ENCODE results near the gene MOGAT1. TPM values are rescaled to one million over a fixed set of nuclear protein-coding genes. Genes with fewer than 3 reads are reported as not detected.

Gene MOGAT1
- total and polyA plus RNA-seq, 2 of the 13 experiments (the other 11 are each of a cell fraction or from before 2014, with no cell fraction given), result 0.98 to 4.3 TPM

GRCh38 chr2:222711315-222711940 lies 40.0 kb downstream of the MOGAT1 start (continued):
- TF ChIP-seq ZNF816 (CRISPR knock-in tag; IDR thresholded peaks at IDR 0.05; ENCODE audit: borderline replicate concordance) (0 out of 2 replicates have a peak, but pooled peaks have one; percentile 17), ZNF501 (CRISPR knock-in tag; IDR thresholded peaks at IDR 0.05) (peak; percentile 30; the same call in 1 of the 2 replicates)

- H3K9ac ChIP-seq (ENCODE audit: insufficient read depth, low read depth, low read length), result no peak overlapping the region
- FAIRE-seq (no peak), DNase-seq (ENCODE audit: low spot score) (no peak), ATAC-seq (no peak)
- WGBS (ENCODE audit: low lambda C conversion rate), result 93% methylated on average over 3 of the region's 3 CpGs
- H3K4me1 ChIP-seq (ENCODE audit: insufficient read depth, low read length), result peaks cover 63% of the 10 kb centered on the region
- H2AFZ ChIP-seq (ENCODE audit: low read length), result no peak overlapping the region
- H3K79me2 ChIP-seq (ENCODE audit: insufficient read depth, low read length), result no peaks in the 10 kb centered on the region
- no peaks in the 10 kb centered on the region for H3K27me3 ChIP-seq (ENCODE audit: control insufficient read depth in 1 of 2, insufficient read depth in 2 of 2, low read length in 2 of 2)
- POLR2A ChIA-PET, result no interaction called here
- TF ChIP-seq ZNF691 (CRISPR knock-in tag; IDR thresholded peaks at IDR 0.05; ENCODE audit: borderline replicate concordance, low read depth) (no peak), ZNF737 (CRISPR knock-in tag; IDR thresholded peaks at IDR 0.05; ENCODE audit: borderline replicate concordance) (no peak), POLR2AphosphoS2 (IDR thresholded peaks at IDR 0.05; ENCODE audit: low read depth, low read length) (no peak), MNT (IDR thresholded peaks at IDR 0.05) (no peak)
- BruUV-seq (replicated peaks), result no TSS peak
- intact Hi-C loops (cut with micrococcal nuclease; ENCODE audit: unreplicated experiment), result no loop called here
- no peaks in the 10 kb centered on the region for H4K20me1 ChIP-seq (ENCODE audit: insufficient read depth, low read length)
- H3K27ac ChIP-seq (ENCODE audit: extremely low read length, insufficient read depth, low read length), result no peak overlapping the region
- in situ Hi-C loops (cut with HindIII; ENCODE audit: extremely low pct_ligation_motif_present, low pct_unique_long_range_greater_than_20kb), result no loop called here
- H3K36me3 ChIP-seq (replicated peaks in 1 of 2; ENCODE audit: control insufficient read depth in 1 of 2, insufficient read depth in 2 of 2, low read length in 2 of 2), result no peaks in the 10 kb centered on the region
- CTCF ChIA-PET (ENCODE audit: low intra/inter-chr PET ratio, low total read pairs), result no interaction called here
- no peaks in the 10 kb centered on the region for H3K9me3 ChIP-seq (ENCODE audit: low read length)
- no peak overlapping the region for H3K4me3 ChIP-seq (replicated peaks in 1 of 3; ENCODE audit: insufficient read depth in 1 of 3, low read depth in 2 of 3, low read length in 3 of 3)
- H3K4me2 ChIP-seq (ENCODE audit: low read depth, low read length), result no peak overlapping the region
Measured at GRCh38 chr2:222713002-222713401, 41.5 kb downstream of the MOGAT1 start.

Measured in HepG2 (cell line).